Stimulated activated CD8-positive, alpha-beta memory T cell treated with anti-CD3 and anti-CD28 coated beads, Interleukin-12 subunit alpha, Interleukin-12 subunit beta, amount 100 ng/mL, for 4 hours (primary cell): Measurements from ENCODE around the gene CFAP99.
"Not testable (repeated sequence)": the region's sequence is repeated elsewhere in the genome, so short reads cannot be mapped to it uniquely, and the experiment has no call there.

Experiments used
- DNase-seq: peaks from one replicate; pipeline ENCODE4 v3.0.0-alpha.2; 2020; ENCODE audit warnings: low read depth

CFAP99 gene

DNA sequence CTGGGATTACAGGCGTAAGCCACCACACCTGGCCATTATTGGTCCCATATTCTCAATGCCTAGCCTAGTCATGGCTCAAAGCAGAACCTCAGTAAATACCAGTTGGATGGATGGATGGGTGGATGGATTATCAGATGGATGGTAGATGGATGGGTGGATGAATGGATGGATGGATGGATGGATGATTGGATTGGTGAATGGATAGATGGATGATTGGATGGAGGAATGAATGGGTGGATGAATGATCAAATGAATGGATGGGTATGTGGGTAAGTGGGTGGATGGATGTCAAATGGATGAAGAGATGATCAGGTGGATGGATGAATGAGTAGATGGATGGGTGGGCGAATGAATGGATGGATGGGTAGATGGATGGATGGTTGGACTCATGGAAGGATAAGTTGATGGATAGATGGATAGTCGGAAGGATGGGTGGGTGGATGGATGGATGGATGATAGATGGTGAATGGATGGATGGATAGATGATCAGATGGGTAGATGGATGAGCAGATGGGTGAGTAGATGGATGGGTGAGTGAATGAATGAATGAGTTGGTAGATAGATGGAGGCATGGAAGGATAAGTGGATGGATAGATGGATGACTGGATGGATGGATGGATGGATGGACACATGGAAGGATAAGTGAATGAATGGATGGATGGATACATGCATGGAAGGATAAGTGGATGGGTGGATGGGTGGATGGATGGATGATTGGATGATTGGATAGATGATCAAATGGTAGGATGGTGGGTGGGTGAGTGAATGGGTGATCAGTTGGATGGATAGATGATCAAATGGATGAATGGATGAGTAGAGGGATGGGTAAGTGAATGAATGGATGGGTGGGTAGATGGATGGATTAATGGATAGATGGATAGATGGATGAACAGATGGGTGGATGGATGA lies 28.2 kb downstream of the CFAP99 start:
- no peak for DNase-seq

DNA sequence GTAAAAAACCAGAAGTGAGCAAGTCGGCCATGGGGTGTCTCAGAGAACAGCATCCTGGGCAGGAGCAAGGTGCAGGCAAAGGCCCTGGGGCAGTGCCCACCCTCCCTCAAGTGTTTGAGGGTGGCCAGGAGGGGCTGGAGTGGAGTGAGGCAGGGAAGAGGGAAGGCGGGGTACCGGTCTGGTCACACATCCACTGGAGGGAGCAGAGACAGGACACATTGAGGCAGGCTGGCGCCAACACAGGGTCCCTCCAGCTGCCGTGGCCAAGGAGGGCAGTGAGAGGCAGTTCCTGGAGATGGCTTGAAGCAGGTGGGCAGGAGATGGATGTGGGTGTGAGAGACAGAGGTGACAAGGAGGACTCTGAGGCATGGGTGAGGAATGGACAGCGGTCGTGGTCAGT lies 29.8 kb downstream of the CFAP99 start:
- no peak for DNase-seq

- DNase-seq, result no peak
These were observed 30.3 kb downstream of the CFAP99 start for GRCh38 chr4:2449051-2449450.

DNA sequence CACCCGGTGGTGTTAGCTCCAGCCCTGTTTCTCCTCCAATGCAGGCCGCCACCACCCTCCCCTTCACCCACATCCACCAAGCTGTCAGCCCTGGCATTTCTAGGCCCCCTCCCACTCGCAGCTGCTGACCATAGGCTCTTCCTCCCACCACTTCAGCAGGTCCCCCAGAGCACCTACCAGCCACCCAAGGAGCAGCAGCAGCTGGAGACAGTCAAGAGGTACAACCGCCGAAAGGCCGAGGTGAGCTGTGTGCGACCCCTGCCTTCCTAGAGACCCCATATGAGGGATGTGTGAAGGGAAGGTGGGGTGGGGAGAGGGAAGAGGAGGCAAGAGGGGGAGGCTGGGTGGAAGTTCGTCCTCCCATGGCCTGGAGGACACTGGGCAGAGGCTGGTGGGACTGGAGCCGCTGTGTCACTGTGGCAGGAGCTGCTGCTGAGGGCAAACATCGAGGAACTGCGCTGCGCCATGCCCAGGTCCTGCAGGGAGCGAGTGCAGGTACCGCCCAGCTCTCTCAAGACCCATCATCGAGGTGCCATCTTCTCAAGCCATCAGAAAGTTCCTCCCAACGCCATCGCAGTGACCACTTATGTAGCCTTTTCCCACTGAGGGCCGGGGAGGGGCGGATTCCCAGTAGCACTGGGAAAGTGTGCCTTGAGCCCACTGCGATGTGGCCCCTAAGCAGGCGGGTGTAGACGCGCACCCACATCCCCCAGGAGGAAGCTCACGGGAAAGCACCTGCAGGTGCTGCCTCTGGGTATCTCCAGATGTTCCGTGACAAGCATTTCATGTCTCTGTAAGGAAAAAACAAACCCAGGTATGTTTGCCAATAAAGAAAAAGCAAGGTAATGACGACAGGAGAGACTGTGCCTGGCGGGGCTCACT lies 31.0 kb downstream of the CFAP99 start:
- DNase-seq, result no peak

GRCh38 chr4:2450394-2451035 lies 31.8 kb downstream of the CFAP99 start:
- DNase-seq, result no peak

- DNase-seq, result no peak
These were observed 32.3 kb downstream of the CFAP99 start for GRCh38 chr4:2451036-2451520.

GRCh38 chr4:2451821-2452785 lies 33.3 kb downstream of the CFAP99 start:
- DNase-seq, result no peak

GRCh38 chr4:2457481-2458295 lies 38.9 kb downstream of the CFAP99 start:
- DNase-seq, result no peak

- no peak for DNase-seq
These were observed 40.1 kb downstream of the CFAP99 start for GRCh38 chr4:2458546-2459491.

- no peak for DNase-seq
These were observed 41.0 kb downstream of the CFAP99 start for GRCh38 chr4:2459589-2460349.

DNA sequence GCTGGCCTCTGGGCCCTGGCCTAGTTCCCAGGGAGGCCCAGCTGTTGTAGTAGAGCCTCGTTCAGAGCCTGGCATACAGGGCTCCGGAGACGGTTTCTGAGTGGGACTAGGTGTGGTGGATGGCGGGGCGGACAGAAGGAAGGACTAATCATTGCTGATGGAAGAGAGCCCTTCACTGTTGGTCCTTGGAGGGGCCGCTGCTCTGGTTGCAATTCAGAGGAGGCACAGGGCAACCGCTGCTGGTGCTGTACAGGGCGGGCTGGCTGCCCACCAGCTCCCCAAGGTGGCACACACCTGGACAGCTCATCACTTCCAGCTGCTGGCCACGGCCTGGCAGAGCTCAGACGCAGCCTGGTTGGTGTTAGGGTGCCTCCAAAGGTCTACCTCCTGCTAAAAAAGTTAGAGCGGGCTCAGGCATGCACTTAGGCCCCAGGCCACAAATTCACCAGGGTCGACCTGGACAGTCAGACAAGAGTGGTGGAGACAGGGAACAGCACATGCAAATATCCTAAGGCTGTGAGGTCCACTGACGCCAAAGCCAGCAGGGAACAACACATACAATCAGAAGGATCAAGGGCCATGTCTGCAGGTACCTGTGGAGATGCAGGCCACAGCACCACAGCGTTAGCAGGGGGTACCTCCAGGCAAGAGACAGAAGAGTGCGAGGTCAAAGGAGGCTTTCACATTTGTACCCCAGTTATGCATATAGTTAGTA lies 42.6 kb downstream of the CFAP99 start:
- DNase-seq, result no peak

DNA sequence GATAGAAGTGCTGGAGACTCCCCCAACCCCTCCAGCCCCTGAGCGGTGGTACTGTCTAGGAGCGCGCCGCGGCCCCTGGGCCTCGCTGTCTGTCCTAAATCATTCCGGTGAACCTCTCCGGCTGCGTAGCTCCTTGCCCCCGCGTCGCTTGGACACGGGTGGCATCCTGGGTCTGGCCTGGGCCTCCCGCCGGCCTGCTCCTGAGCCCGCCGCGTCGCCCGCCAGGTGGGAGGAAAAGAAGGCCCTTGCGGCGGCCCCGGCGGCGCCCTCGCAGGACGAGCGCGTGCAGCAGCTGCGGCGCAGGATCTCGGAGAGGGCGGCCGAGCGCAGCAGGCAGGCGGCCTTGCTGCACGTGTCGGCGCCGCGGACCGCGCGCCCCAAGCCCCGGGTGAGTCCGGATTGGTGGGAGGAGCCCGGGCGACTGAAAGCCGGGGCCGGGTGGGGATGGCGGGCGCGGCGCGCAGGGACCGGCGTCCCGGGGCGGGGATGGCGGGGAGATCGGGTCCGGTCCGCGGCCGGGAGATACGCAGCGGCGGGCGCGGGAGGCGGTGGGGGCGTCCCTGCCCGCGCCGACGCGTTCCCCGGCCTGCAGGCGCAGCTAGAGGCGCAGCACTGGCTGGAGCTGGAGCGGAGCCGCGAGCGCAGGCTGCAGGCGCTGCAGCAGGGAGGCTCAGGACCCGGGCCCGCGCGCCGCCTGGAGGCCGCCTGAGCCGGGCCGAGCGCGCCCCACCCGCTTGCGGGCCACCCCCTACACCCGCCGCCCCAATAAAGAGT lies 43.6 kb downstream of the CFAP99 start:
- peak; percentile 52 for DNase-seq

GRCh38 chr4:2462992-2463762 lies 44.4 kb downstream of the CFAP99 start:
- no peak for DNase-seq

GRCh38 chr4:2465032-2465431 lies 46.3 kb downstream of the CFAP99 start:
- DNase-seq, result no peak

DNA sequence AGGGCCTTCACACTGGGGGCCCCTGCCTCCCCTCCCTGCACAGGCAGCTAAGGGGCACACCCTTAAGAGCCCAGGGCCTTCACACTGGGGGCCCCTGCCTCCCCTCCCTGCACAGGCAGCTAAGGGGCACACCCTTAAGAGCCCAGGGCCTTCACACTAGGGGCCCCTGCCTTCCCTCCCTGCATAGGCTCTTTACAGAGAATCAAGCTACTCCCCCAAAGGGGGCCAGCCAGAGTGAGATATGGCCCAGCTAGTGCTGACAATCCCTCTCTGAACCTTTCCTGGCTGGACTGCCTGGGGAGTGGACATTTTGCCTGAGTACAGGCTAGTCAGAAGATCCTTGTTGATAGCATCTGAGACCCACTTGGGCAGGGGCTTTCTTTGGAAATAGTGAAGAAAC lies 46.8 kb downstream of the CFAP99 start:
- not testable (repeated sequence) for DNase-seq
